Mesendoderm (in vitro differentiated cells): ENCODE data around the gene LRP11.

Source experiments
- DNase-seq: peaks from one replicate; pipeline ENCODE4 v3.0.0; 2013
- H2AK5ac ChIP-seq: 2 replicates; pipeline ENCODE4 v1.6.1; 2013; ENCODE audit warnings: low read length, inconsistent platforms
- H2BK120ac ChIP-seq: 2 replicates; pipeline ENCODE4 v1.6.1; 2013; ENCODE audit warnings: low read depth, mild to moderate bottlenecking, low read length, moderate library complexity, mixed read lengths
- H2BK15ac ChIP-seq: replicated peaks from 2 replicates; pipeline ENCODE4 v1.6.1; 2013; ENCODE audit warnings: low read depth, mild to moderate bottlenecking, moderate library complexity
- H2BK5ac ChIP-seq: 2 replicates; pipeline ENCODE4 v1.6.1; 2013; ENCODE audit warnings: low read length, inconsistent platforms
- H3K18ac ChIP-seq: 2 replicates; pipeline ENCODE4 v1.6.1; 2013; ENCODE audit warnings: mild to moderate bottlenecking, low read length, mixed read lengths
- H3K23ac ChIP-seq: one replicate; pipeline ENCODE4 v1.6.1; 2013; ENCODE audit warnings: low read length
- H3K27ac ChIP-seq: 2 replicates; pipeline ENCODE4 v1.5.1; 2013; ENCODE audit warnings: low read depth, mild to moderate bottlenecking, inconsistent platforms, low read length, moderate library complexity
- H3K27me3 ChIP-seq: 2 replicates; pipeline ENCODE4 v1.6.1; 2013; ENCODE audit warnings: low read length, control low read depth, mild to moderate bottlenecking, inconsistent platforms; ENCODE audit not compliant: insufficient read depth, poor library complexity
- H3K36me3 ChIP-seq: 2 replicates; pipeline ENCODE4 v1.6.1; 2013; ENCODE audit warnings: low read length, inconsistent platforms; ENCODE audit not compliant: control insufficient read depth, insufficient read depth
- H3K4ac ChIP-seq: one replicate; pipeline ENCODE4 v1.6.1; 2013; ENCODE audit warnings: low read depth, mild to moderate bottlenecking, low read length, moderate library complexity
- H3K4me1 ChIP-seq: 2 replicates; pipeline ENCODE4 v1.6.1; 2013; ENCODE audit warnings: low read depth, low read length, inconsistent platforms; ENCODE audit not compliant: control insufficient read depth
- H3K4me2 ChIP-seq: 2 replicates; pipeline ENCODE4 v1.6.1; 2013; ENCODE audit warnings: low read length
- H3K4me3 ChIP-seq: 2 replicates; pipeline ENCODE4 v1.5.1; 2013; ENCODE audit warnings: mild to moderate bottlenecking, low read length
- H3K56ac ChIP-seq: one replicate; pipeline ENCODE4 v1.6.1; 2013; ENCODE audit warnings: low read length
- H3K79me1 ChIP-seq: 2 replicates; pipeline ENCODE4 v1.6.1; 2013; ENCODE audit warnings: low read length, inconsistent platforms
- H3K79me2 ChIP-seq: 2 replicates; pipeline ENCODE4 v1.6.1; 2013; ENCODE audit warnings: mild to moderate bottlenecking, low read length; ENCODE audit not compliant: control insufficient read depth, insufficient read depth
- H3K9ac ChIP-seq: 2 replicates; pipeline ENCODE4 v1.6.1; 2013; ENCODE audit warnings: low read length, inconsistent platforms
- H4K5ac ChIP-seq: one replicate; pipeline ENCODE4 v1.6.1; 2013; ENCODE audit warnings: low read length
- H4K8ac ChIP-seq: one replicate; pipeline ENCODE4 v1.6.1; 2013; ENCODE audit warnings: low read depth, mild to moderate bottlenecking, control low read depth, low read length, moderate library complexity
- WGBS: extraction: QIAGEN DNeasy Blood & Tissue Kit; methylation state at CpG from one replicate; pipeline ENCODE4 v1.1.7; 2013; ENCODE audit warnings: low lambda C conversion rate, missing lambda C conversion rate; ENCODE audit not compliant: insufficient coverage; ENCODE audit errors: extremely low coverage; 5-methylcytosine and 5-hydroxymethylcytosine counted together

The LRP11 gene

DNA sequence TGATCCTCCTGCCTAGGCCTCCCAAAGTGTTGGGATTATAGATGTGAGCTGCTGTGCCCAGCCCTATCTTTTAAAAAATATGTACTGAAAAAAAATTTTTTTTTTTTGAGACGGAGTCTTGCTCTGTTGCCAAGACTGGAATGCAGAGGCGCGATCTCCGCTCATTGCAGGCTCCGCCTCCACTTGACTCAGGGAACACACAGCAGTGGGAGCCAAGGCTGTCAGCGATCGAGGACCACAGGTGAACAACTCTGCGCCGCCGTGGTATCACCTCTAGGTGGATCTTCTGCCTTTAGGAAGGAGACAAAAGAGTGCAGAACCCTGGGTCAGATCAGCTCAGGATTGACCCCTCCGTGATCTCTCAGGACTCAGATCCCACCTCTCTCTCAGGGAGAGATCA is 20.1 kb upstream of the LRP11 start:
- Histone ChIP-seq H2BK5ac (no peak overlapping the region), H3K4me2 (no peak overlapping the region), H3K36me3 (no peaks in the 10 kb centered on the region), H2BK120ac (no peak overlapping the region), H3K27me3 (no peaks in the 10 kb centered on the region), H3K79me1 (no peaks in the 10 kb centered on the region), H3K4ac (no peak overlapping the region), H3K27ac (no peak overlapping the region), H2BK15ac (no peak overlapping the region), H3K79me2 (no peaks in the 10 kb centered on the region), H3K9ac (no peak overlapping the region), H3K23ac (no peak overlapping the region), H4K8ac (no peak overlapping the region), H4K5ac (no peak overlapping the region), H3K4me3 (no peak overlapping the region), H2AK5ac (no peak overlapping the region), H3K56ac (no peak overlapping the region), H3K4me1 (no peaks in the 10 kb centered on the region), H3K18ac (no peak overlapping the region)
- peak; percentile 49 for DNase-seq
- no CpG with 5 or more reads among the region's 11 CpGs for WGBS

DNA sequence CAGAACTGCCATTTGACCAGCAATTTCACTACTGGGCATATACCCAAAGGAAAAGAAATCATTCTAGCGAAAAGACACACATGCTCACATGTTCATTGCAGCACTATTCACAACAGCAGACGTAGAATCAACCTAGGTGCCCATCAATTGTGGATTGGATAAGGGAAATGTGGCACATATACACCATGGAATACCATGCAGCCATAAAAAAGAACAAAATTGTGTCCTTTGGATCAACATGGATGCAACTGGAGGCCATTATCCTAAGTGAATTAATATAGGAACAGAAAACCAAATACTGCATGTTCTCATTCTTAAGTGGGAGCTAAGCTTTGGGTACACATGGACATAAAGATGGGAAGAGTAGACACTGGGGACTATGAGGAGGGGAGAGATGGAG is 17.7 kb upstream of the LRP11 start:
- Histone ChIP-seq H3K4ac (no peak overlapping the region), H3K4me2 (no peak overlapping the region), H3K79me1 (no peaks in the 10 kb centered on the region), H3K27me3 (no peaks in the 10 kb centered on the region), H3K27ac (no peak overlapping the region), H3K4me3 (no peak overlapping the region), H2AK5ac (no peak overlapping the region), H3K36me3 (no peaks in the 10 kb centered on the region), H3K4me1 (no peaks in the 10 kb centered on the region), H3K79me2 (no peaks in the 10 kb centered on the region), H2BK5ac (no peak overlapping the region), H3K9ac (no peak overlapping the region), H4K5ac (no peak overlapping the region), H3K56ac (no peak overlapping the region), H3K23ac (no peak overlapping the region), H2BK120ac (no peak overlapping the region), H2BK15ac (no peak overlapping the region), H3K18ac (no peak overlapping the region), H4K8ac (no peak overlapping the region)
- no CpG with 5 or more reads among the region's 2 CpGs for WGBS
- DNase-seq: no peak

DNA sequence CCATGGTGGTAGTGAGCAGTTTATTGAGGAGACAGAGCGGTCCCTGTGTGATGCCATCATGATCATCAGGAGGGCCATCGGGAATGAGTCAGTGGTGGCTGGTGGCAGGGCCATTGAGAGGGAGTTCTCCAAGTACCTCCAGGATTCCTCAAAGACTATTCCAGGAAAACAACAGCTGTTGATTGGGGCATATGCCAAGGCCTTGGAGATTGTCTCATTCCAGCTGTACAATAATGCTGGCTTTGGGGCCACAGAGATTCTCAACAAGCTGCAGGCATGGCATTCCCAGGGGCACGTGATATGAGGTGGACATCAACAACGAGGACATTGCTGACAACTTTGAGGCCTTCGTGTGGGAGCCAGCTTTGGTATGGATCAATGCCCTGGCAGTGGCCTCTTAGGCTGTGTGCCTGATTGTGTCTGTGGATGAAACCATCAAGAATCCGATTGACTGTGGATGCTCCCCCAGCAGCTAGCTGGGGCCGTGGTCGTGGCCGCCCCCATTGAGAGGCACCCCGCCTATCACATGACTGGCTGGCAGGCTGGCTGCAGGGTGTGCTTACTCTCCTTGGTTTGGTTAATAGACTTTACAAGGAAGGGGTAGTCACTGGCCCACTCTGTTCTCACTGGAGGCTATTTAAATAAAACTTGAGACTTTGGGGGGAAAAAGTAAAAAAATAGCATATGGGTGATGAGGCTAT is 17.1 kb upstream of the LRP11 start:
- H3K4me2 ChIP-seq: no peak overlapping the region
- WGBS: no CpG with 5 or more reads among the region's 10 CpGs
- no peak overlapping the region for H4K5ac ChIP-seq
- no peaks in the 10 kb centered on the region for H3K79me2 ChIP-seq
- H3K23ac ChIP-seq: no peak overlapping the region
- DNase-seq: no peak
- no peak overlapping the region for H3K9ac ChIP-seq
- H3K36me3 ChIP-seq: no peaks in the 10 kb centered on the region
- H3K27me3 ChIP-seq: no peaks in the 10 kb centered on the region
- H3K4ac ChIP-seq: no peak overlapping the region
- no peak overlapping the region for H3K18ac ChIP-seq
- no peaks in the 10 kb centered on the region for H3K4me1 ChIP-seq
- H2BK15ac ChIP-seq: no peak overlapping the region
- no peak overlapping the region for H3K4me3 ChIP-seq
- no peak overlapping the region for H2BK5ac ChIP-seq
- H4K8ac ChIP-seq: no peak overlapping the region
- no peak overlapping the region for H3K27ac ChIP-seq
- H2AK5ac ChIP-seq: no peak overlapping the region
- H3K56ac ChIP-seq: no peak overlapping the region
- H2BK120ac ChIP-seq: no peak overlapping the region
- no peaks in the 10 kb centered on the region for H3K79me1 ChIP-seq

DNA sequence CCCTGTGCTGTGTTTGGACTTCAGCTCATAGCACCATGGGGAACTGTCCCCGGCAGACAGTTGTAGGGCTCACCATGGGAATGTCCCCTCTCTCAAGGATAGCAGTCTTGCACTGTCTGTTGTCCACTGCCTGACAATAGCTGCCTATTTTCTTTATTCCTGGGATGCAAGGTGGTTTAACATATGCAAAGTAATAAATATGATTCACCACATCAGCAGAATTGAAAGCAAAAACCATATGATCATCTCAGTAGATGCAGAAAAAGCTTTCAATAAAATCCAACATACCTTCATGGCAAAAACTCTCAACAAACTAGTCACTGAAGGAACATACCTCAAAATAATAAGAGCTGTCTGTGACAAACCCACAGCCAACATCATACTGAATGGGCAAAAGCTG is 13.5 kb upstream of the LRP11 start:
- Histone ChIP-seq H4K5ac (no peak overlapping the region), H3K9ac (no peak overlapping the region), H3K4me3 (no peak overlapping the region), H3K4ac (no peak overlapping the region), H2BK120ac (no peak overlapping the region), H3K4me2 (no peak overlapping the region), H3K4me1 (no peaks in the 10 kb centered on the region), H3K23ac (no peak overlapping the region), H2AK5ac (no peak overlapping the region), H3K27me3 (no peaks in the 10 kb centered on the region), H3K27ac (no peak overlapping the region), H3K56ac (no peak overlapping the region), H3K36me3 (no peaks in the 10 kb centered on the region), H3K18ac (no peak overlapping the region), H2BK15ac (no peak overlapping the region), H3K79me2 (no peaks in the 10 kb centered on the region), H2BK5ac (no peak overlapping the region), H4K8ac (no peak overlapping the region), H3K79me1 (no peaks in the 10 kb centered on the region)
- no CpG with 5 or more reads among the region's 1 CpG for WGBS
- DNase-seq: no peak

DNA sequence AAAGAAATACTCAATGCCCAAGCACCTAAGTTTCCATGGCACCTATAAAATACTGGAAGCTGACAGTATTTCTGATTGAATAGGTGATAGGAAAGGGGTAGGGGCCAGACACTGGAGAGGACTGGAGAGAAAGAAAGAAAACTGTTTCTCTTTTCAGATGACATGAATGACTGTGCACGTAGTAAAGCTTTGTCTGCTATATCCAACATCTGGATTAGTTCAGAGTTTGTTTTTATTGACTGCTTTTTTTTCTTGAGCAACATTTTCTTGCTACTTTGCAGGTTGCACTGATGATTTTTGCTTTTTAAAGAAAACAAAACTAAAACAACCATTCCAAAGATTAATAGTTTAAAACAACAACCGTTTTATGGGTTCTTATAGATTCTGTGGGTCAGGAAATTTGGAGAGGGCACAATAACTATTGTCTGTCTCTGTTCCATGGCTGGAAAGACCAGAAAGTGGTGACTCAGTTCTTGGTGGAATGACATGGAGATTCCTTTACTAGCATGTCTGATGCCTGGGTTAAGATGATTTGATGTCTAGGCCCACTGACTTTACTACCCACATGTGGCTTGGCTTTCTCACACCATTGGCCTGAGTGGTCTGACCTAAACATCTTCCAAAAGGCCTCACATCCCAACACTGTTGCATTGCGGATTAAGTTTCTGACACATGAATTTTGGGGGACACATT is 12.2 kb upstream of the LRP11 start:
- Histone ChIP-seq H3K4me2 (no peak overlapping the region), H2BK5ac (no peak overlapping the region), H3K18ac (no peak overlapping the region), H3K56ac (no peak overlapping the region), H3K79me2 (no peaks in the 10 kb centered on the region), H2BK120ac (no peak overlapping the region), H3K9ac (no peak overlapping the region), H3K4ac (no peak overlapping the region), H2AK5ac (no peak overlapping the region), H3K27me3 (no peaks in the 10 kb centered on the region), H3K4me3 (no peak overlapping the region), H3K27ac (no peak overlapping the region), H2BK15ac (no peak overlapping the region), H3K4me1 (no peaks in the 10 kb centered on the region), H4K5ac (no peak overlapping the region), H3K36me3 (no peaks in the 10 kb centered on the region), H3K23ac (no peak overlapping the region), H3K79me1 (no peaks in the 10 kb centered on the region), H4K8ac (no peak overlapping the region)
- no peak for DNase-seq
- WGBS: no CpG with 5 or more reads among the region's 3 CpGs

DNA sequence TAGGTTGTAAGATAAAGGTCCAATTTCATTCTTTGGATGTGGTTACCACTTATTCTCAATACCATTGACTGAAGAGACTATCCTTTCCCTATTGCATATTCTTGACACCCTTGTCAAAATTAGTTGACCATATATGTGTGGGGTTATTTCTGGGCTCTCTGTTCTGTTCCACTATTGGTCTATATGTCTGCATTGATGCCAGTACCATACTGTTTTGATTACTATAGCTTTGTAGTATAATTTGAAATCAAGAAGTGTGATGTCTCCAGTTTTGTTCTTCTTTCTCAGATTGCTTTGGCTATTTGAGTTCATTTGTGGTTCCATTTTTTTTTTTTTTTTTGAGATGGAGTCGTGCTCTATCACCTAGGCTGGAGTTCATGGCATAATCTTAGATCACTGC is 8.1 kb upstream of the LRP11 start:
- H4K8ac ChIP-seq: no peak overlapping the region
- no peak overlapping the region for H2BK15ac ChIP-seq
- H3K4me2 ChIP-seq: no peak overlapping the region
- H3K4ac ChIP-seq: no peak overlapping the region
- no peak overlapping the region for H3K56ac ChIP-seq
- no peak overlapping the region for H2BK5ac ChIP-seq
- no peak overlapping the region for H3K18ac ChIP-seq
- H3K79me1 ChIP-seq: no peaks in the 10 kb centered on the region
- H3K27ac ChIP-seq: no peak overlapping the region
- H3K36me3 ChIP-seq: no peaks in the 10 kb centered on the region
- no peak overlapping the region for H4K5ac ChIP-seq
- H3K4me3 ChIP-seq: no peak overlapping the region
- no peak overlapping the region for H3K23ac ChIP-seq
- no peak overlapping the region for H3K9ac ChIP-seq
- H2BK120ac ChIP-seq: no peak overlapping the region
- WGBS: no CpG with 5 or more reads among the region's 1 CpG
- no peaks in the 10 kb centered on the region for H3K79me2 ChIP-seq
- H3K27me3 ChIP-seq: no peaks in the 10 kb centered on the region
- H2AK5ac ChIP-seq: no peak overlapping the region
- no peaks in the 10 kb centered on the region for H3K4me1 ChIP-seq
- DNase-seq: no peak
